Measurements from ENCODE around the gene IZUMO1R.
"Not testable (repeated sequence)": the region's sequence is repeated elsewhere in the genome, so short reads cannot be mapped to it uniquely, and the experiment has no call there.

The IZUMO1R gene

GRCh38 chr11:94303966-94304958, at the start of gene IZUMO1R:
Gene IZUMO1R, plus strand, starts transcription at chr11:94304580. Its CDS starts 1,057 bp downstream, at chr11:94305637.
- no peak for DNase-seq

GRCh38 chr11:94271885-94272372, 32.5 kb upstream of the IZUMO1R start:
- DNase-seq = no peak

DNA sequence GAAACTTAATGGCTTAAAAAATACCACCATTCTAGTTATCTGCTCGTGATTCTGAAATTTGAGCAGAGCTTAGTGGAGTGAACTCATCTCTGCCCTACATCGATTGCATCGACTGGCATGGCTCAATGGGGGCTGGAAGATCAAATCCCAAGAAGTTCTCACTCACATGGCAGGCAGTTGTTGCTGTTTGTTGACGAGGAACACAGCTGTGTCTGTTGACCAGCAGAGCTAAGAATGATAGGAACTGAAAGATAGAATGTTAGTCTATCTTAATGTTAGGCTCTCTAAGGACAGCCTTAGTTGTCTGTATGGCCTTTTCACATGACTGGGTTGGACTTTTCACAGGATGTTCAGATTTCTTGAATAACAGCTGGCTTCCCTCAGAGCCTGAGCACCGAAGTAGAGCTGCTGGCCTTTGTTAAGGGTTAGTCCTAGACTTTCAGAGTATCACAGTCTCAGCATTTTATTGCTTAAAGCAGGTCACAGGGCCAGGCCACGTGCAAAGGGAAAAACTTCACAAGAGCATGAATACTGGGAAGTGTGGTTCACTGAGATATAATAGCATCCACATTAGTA, 31.6 kb upstream of the IZUMO1R start:
- DNase-seq = no peak

DNA sequence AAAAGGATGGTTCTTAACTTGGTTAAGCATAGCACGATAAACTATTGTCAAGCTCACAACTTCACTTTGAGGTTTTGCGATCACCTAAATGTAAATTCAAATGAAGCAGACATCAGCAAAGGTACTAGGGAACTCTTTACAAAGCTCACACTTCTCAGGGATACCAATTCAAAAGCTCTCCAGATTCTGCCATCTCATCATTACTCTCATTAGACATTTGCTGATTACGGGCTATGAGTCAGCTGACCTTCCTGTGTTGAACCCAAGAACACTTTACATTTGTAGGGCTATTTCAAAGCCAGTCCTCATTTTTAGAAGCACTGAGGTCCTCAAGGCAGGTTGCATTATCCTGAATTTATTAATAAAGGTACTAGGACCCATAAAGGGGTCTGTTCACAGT, 28.4 kb upstream of the IZUMO1R start:
- DNase-seq = no peak

DNA sequence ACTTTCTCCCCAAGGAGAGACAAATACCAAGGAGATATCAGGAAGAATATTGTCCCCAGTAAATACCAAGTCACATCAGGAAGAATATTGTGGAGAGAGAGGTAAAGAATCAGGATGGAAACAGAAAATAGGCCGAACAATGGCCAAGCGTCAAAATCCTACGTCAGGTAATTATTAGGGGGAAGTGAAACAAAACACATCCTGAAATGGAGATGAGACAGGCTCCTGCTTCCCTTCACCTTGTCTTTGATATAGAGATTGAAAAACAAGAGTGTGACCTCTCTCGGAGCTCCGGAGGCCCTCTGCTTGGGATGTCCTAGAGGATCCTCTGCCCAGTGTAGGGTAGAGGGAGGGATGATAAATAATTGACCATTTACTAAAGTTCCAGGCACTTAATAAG, 27.4 kb upstream of the IZUMO1R start:
- no peak for DNase-seq

DNA sequence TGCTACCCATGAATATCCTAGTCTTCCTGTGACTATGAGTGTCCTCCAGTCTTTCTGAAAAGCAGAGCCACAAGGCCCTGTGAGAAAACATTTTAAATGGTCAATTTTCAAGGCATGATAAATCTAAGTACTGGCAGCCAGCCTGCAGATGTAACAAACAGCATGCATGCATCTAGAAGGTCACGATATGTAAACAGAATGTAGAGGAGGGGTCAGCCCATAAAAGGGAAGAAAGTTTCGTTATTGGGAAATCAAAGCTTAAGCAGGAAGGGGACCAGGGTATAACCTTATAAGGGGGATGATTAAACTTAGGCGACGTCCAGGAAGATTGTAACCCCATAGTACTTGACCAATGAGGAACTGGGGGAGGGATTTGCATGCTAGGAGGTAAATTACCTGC, 26.2 kb upstream of the IZUMO1R start:
- DNase-seq = not testable (repeated sequence)

- DNase-seq = no peak
Measured at GRCh38 chr11:94279996-94280395, 24.4 kb upstream of the IZUMO1R start.

- no peak for DNase-seq
Measured at GRCh38 chr11:94281324-94281723, 23.1 kb upstream of the IZUMO1R start.

- DNase-seq = no peak
Measured at GRCh38 chr11:94283678-94284077, 20.7 kb upstream of the IZUMO1R start.

DNA sequence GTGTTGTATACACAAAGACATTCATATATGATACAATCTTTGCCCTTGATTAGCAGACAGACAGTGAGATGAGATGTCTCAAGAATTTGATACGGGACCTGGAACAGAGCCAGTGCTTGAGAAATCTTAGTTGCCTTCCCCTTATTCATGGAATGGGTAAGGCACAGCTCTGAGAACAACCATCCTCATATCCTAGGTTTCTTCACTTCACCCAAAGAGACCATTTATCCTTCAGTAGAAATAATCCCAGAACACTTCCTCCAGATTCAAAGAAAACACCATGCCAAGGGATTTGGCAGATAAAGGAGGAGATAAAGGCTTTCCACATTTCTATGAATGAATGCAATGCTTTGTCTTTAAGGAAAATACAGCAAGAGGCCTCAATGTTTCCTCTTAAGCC, 8.8 kb upstream of the IZUMO1R start:
- DNase-seq = no peak

- no peak for DNase-seq
Measured at GRCh38 chr11:94297985-94298576, 6.3 kb upstream of the IZUMO1R start.

- no peak for DNase-seq
Measured at GRCh38 chr11:94302776-94303175, 1.6 kb upstream of the IZUMO1R start.

DNA sequence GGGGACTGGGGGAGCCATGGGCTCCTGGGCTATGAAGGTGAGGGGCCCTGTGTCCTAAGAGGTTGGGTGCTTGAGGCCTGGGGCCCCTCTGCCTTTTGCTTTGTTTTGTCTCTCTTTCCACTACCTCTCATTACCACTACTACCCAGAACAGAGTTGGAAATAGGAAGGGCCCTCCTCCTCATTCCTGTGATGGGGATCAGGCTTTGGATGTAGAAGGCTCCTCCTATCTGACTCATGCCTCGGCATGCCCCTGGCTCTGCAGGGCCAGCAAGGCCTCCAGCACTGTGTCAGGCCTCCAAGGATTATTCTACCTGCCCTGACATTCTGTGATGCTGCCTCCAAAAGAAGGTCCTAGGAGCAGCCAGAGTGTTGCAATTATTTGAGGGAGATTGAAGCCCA, 766 bp downstream of the IZUMO1R start:
- no peak for DNase-seq

DNA sequence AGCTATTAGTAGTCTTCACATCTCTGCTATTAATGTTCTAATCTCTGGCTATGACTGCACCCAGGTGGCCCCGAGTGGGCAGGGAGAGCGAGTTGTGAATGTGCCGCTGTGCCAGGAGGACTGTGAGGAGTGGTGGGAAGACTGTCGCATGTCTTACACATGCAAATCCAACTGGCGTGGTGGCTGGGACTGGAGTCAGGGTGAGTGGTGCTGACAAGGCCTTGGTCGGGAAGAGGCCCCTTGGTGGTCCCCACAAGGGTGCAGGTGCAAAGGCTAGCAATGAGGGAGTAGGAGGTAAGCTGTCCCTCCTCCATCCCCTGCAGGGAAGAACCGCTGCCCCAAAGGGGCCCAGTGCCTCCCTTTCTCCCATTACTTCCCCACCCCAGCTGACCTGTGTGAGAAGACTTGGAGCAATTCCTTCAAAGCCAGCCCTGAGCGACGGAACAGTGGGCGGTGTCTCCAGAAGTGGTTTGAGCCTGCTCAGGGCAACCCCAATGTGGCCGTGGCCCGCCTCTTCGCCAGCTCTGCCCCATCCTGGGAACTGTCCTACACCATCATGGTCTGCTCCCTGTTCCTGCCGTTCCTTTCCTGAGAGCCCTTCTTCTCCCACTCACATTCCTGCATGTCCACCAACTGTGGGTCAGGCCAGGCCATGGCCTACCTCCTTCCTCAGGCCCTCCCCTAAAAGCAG, 2.9 kb downstream of the IZUMO1R start:
- no peak for DNase-seq

- no peak for DNase-seq
Measured at GRCh38 chr11:94308024-94308423, 3.6 kb downstream of the IZUMO1R start.

GRCh38 chr11:94309757-94310156, 5.4 kb downstream of the IZUMO1R start:
- no peak for DNase-seq

GRCh38 chr11:94310191-94310875, 6.0 kb downstream of the IZUMO1R start:
- no peak for DNase-seq

DNA sequence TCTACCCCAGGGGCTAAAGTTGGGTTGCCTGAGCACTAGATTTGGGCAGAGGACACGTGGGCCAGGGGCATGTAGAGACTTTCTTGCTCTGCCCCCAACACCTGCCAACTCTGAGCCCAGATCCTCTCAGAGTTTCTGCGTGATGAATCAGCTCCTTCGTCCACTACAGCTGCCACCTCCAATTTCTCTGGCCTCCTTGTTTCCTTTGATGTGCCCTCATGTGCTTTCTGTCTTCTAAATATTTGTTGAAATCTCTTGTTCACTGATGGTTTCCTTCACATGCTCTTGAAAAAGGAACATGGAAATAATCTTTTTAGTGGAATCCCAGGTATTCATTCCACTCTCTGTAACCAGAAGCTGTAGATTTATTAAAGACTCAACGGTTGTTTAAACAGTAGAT, 8.0 kb downstream of the IZUMO1R start:
- no peak for DNase-seq

DNA sequence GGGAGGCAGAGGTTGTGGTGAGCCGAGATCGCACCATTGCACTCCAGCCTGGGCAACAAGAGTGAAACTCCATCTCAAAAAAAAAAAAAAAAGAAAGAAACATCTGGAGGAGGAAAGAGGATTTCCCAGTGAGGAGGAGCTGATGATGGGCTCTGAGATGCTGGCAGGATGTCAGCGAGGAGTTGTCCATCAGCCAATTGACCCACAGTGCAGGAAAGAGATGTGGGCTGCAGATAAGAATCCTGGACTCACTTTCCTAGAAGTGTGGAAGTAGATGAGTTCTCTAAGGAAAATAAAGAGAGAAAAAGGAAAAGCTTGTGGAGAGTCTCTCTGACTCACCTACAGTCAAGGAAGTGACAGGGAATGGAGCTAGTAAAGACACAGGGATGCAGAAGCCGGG, 9.7 kb downstream of the IZUMO1R start:
- DNase-seq = no peak

DNA sequence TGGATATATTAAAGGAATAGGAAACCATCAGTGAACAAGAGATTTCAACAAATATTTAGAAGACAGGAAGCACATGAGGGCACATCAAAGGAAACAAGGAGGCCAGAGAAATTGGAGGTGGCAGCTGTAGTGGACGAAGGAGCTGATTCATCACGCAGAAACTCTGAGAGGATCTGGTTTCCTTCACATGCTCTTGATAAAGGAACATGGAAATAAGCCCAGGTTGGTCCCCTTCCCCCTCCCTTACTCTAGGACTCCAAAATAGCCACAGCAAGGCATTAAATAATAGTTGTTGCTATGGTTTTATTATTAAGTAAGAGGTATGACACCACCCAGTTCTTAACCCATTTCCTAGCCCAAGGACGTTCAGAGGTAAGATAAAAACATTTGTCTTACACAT, 11.3 kb downstream of the IZUMO1R start:
- DNase-seq = no peak

GRCh38 chr11:94322501-94322900, 18.1 kb downstream of the IZUMO1R start:
- no peak for DNase-seq

DNA sequence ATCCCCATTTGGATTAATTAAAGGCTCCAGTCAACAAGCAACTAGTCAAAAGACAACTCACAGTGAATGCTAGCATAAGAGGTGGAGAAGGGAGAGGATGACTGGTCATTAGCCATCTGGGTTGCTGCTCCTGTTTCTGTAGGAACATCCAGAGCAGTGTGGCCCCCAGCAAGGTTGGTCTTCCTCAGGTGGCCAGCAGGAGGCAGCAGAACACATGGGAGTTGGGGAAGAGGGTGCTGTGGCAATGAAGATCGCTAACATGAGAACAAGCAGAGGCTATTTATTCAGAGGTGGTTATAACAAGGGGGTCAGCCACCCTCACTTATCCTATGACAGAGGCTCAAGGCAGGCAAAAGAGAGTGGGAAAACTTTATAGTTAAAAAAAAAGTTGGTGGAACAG, 21.3 kb downstream of the IZUMO1R start:
- DNase-seq = peak; percentile 47

DNA sequence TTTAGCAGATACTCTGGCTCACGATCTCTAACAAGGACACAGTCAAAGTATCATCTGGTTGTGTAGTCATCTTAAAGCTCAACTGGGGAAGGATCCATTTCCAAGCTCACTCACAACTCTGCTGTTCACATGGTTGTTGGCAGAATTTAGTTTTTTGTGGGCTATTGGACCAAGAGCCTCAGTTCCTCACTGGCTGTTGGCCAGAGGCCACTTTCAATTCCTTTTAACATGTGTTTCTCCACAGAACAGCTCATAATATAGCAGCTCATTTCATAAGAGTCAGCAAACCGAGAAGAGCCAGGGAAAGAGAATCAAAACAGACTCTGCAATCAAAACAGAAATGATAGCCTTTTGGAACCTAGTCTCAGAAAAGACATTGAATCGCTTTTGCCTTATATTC, 22.6 kb downstream of the IZUMO1R start:
- DNase-seq = no peak

All from CD4-positive, alpha-beta T cell treated with Interleukin-21 for 1 hour (primary cell).